RWPE2 (cell line): ENCODE measurements around the gene ASNSD1.
A peak's percentile ranks its signal among the peaks of the same experiment; 100 is the strongest.

Experiments used
- ATAC-seq: fragments of 200-7000 bp; cut with Tn5 transposase; 3 replicates; pipeline ENCODE4 v1.9.1; 2021; ENCODE audit warnings: low read depth
- DNase-seq: peaks from one replicate; pipeline ENCODE4 v3.0.0-alpha.2; 2020; ENCODE audit warnings: low spot score
- H3K27ac ChIP-seq: fragments of 450-650 bp; 2 replicates; pipeline ENCODE4 v1.5.1; 2017; ENCODE audit warnings: mild to moderate bottlenecking; ENCODE audit not compliant: poor library complexity, severe bottlenecking
- H3K27me3 ChIP-seq: fragments of 250-450 bp; sonication (Bioruptor Pico); 2 replicates; pipeline ENCODE4 v1.5.1; 2021; ENCODE audit warnings: mild to moderate bottlenecking, moderate library complexity; ENCODE audit not compliant: insufficient read depth, poor library complexity, severe bottlenecking
- H3K36me3 ChIP-seq: fragments of 250-450 bp; sonication (Bioruptor Pico); 2 replicates; pipeline ENCODE4 v1.5.1; 2020; ENCODE audit warnings: low read depth, mild to moderate bottlenecking, moderate library complexity
- H3K4me1 ChIP-seq: fragments of 250-450 bp; sonication (Bioruptor Pico); 2 replicates; pipeline ENCODE4 v1.5.1; 2021; ENCODE audit warnings: mild to moderate bottlenecking, moderate library complexity; ENCODE audit not compliant: insufficient read depth, poor library complexity, severe bottlenecking
- H3K4me3 ChIP-seq: fragments of 250-450 bp; sonication (Bioruptor Pico); 2 replicates; pipeline ENCODE4 v1.5.1; 2021; ENCODE audit warnings: mild to moderate bottlenecking, moderate library complexity; ENCODE audit not compliant: severe bottlenecking
- H3K9me3 ChIP-seq: fragments of 250-450 bp; sonication (Bioruptor Pico); 2 replicates; pipeline ENCODE4 v1.5.1; 2021; ENCODE audit warnings: mild to moderate bottlenecking, moderate library complexity; ENCODE audit not compliant: severe bottlenecking
- CTCF ChIP-seq: fragments of 450-650 bp; IDR thresholded peaks from one replicate; pipeline ENCODE4 v1.5.1; 2017; ENCODE audit warnings: mild to moderate bottlenecking, moderate library complexity; ENCODE audit not compliant: poor library complexity, severe bottlenecking

Gene ASNSD1

DNA sequence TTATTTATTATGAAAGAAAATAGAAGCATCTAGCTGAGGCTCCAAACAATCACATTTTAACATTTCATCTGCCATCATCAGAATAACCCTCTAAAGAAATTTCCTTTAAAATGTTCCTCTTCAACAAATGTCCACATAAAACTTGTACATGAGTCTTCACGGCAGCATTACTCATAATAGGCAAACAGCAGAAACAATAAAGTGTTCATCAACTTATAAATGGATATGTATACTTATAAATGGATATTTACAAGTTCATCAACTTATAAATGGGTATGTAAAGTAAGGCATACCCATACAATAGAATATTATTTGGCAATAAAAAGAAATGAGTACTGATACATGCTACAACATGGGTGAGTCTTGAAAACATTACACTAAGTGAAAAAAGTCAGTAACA lies 33.5 kb upstream of the ASNSD1 start:
- no peak for ATAC-seq
- DNase-seq: no peak
- no peaks in the 10 kb centered on the region for H3K4me1 ChIP-seq
- H3K27me3 ChIP-seq: no peaks in the 10 kb centered on the region
- no peaks in the 10 kb centered on the region for H3K36me3 ChIP-seq
- no peak overlapping the region for H3K27ac ChIP-seq
- H3K9me3 ChIP-seq: no peaks in the 10 kb centered on the region
- TF ChIP-seq CTCF: no peak
- no peak overlapping the region for H3K4me3 ChIP-seq

DNA sequence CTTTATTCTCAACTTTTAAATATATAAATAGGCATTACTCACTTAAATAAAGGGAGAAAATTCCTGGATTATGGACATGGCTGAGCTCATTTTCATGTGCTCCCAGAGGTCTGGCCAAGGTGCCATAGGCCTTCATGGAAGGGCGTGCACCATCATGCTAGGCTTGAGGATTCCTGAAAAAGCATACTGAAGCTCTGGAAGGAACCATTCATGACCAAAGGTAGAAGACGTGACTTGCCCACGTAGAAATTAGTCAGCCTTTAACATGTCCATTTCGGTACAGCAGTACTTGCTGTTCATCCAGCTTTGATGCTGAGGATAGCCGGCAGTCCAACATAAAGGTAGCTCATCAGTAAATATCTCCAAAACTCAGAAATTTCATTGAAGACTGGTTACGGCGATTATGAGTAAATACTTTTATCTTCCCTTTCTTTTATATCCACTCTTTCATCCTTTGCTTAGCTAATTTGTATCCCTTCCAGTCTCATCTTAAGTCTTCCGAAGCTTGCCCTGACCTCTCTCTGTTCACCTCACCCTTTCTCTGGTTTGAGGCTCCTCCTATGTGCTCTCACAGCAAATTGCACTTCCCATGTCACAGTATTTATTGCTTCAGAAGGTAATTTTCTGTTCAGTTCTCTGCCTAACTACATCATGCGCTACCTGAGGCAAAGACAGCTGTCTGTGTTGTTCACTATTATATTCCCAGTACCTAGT lies 32.3 kb upstream of the ASNSD1 start:
- H3K27ac ChIP-seq: no peak overlapping the region
- ATAC-seq: no peak
- TF ChIP-seq CTCF: no peak

GRCh38 chr2:189629531-189630453 lies 31.5 kb upstream of the ASNSD1 start:
- DNase-seq: no peak
- no peak overlapping the region for H3K27ac ChIP-seq
- ATAC-seq: no peak

More for the DNA sequence above, 32.3 kb upstream of the ASNSD1 start:
- Histone ChIP-seq H3K27me3 (no peaks in the 10 kb centered on the region), H3K4me1 (no peaks in the 10 kb centered on the region), H3K9me3 (no peaks in the 10 kb centered on the region), H3K4me3 (no peak overlapping the region), H3K36me3 (no peaks in the 10 kb centered on the region)
- no peak for DNase-seq

DNA sequence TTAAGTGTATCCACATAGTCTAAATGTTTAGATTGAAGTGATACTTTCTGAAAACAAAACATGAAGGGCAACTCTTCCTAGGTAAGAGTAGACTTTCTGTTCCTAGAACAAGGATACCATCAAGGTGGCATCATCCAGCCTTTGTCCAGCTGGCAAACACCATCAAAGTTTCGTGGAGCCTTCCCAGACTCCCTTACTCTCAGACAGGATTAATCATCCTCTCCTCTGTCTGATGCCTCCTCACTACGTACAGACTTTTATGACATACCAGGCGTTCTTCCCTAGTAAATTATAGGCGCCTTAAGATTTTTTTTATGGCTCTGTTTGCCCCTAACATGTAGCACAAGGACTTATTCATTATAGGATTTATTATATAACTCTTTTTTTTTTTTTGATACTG lies 29.4 kb upstream of the ASNSD1 start:
- no peak for TF ChIP-seq CTCF
- Histone ChIP-seq H3K9me3 (no peaks in the 10 kb centered on the region), H3K4me1 (no peaks in the 10 kb centered on the region), H3K4me3 (no peak overlapping the region), H3K27ac (no peak overlapping the region), H3K27me3 (no peaks in the 10 kb centered on the region), H3K36me3 (no peaks in the 10 kb centered on the region)
- DNase-seq (no peak), ATAC-seq (peak; percentile 21; the same call in 1 of the 3 replicates)

More at GRCh38 chr2:189629531-189630453, 31.5 kb upstream of the ASNSD1 start:
- Histone ChIP-seq H3K36me3 (no peaks in the 10 kb centered on the region), H3K4me3 (no peak overlapping the region), H3K27me3 (no peaks in the 10 kb centered on the region), H3K4me1 (no peaks in the 10 kb centered on the region), H3K9me3 (no peaks in the 10 kb centered on the region)
- TF ChIP-seq CTCF: no peak
